Liver (tissue), 9 donors: ENCODE measurements around the gene PARP15. TPM values are rescaled to one million over a fixed set of nuclear protein-coding genes. Genes with fewer than 3 reads are reported as not detected.
A peak's percentile ranks its signal among the peaks of the same experiment; 100 is the strongest.

ENCODE experiments used
- DNase-seq: peaks from one replicate; pipeline ENCODE4 v3.0.0-alpha.2; 2017; ENCODE audit warnings: low spot score
- H3K27ac ChIP-seq, 2 donors: one replicate each; pipeline ENCODE4 v1.7.0; 2013; ENCODE audit warnings: inconsistent platforms in 2 of 2, low read length in 2 of 2, control low read depth in 1 of 2, low read depth in 1 of 2, mild to moderate bottlenecking in 1 of 2
- H3K27me3 ChIP-seq, 4 donors: one replicate each; pipeline versions ENCODE4 v1.6.1 to v1.7.0; 2013; ENCODE audit warnings: low read length in 3 of 4, inconsistent platforms in 1 of 4, mild to moderate bottlenecking in 1 of 4, moderate library complexity in 1 of 4; ENCODE audit not compliant: control insufficient read depth in 4 of 4, insufficient read depth in 4 of 4
- H3K36me3 ChIP-seq, 4 donors: one replicate each; pipeline versions ENCODE4 v1.6.1 to v1.7.0; 2013; ENCODE audit warnings: low read length in 3 of 4, mild to moderate bottlenecking in 3 of 4, low read depth in 1 of 4, moderate library complexity in 1 of 4; ENCODE audit not compliant: control insufficient read depth in 4 of 4, insufficient read depth in 3 of 4
- H3K4me1 ChIP-seq, 4 donors: one replicate each; pipeline versions ENCODE4 v1.6.1 to v1.7.0; 2013; ENCODE audit warnings: low read length in 3 of 4, mild to moderate bottlenecking in 3 of 4, moderate library complexity in 1 of 4; ENCODE audit not compliant: control insufficient read depth in 4 of 4, insufficient read depth in 4 of 4
- H3K4me3 ChIP-seq, 3 donors: one replicate each; pipeline versions ENCODE4 v1.6.1 to v1.7.0; 2013; ENCODE audit warnings: low read length in 3 of 3, control low read depth in 1 of 3, low read depth in 1 of 3, mild to moderate bottlenecking in 1 of 3
- H3K9ac ChIP-seq, 2 donors: one replicate each; pipeline ENCODE4 v1.7.0; 2013; ENCODE audit warnings: low read length in 2 of 2, mild to moderate bottlenecking in 2 of 2, moderate library complexity in 2 of 2, control low read depth in 1 of 2, low read depth in 1 of 2
- H3K9me3 ChIP-seq, 4 donors: one replicate each; pipeline versions ENCODE4 v1.6.1 to v1.7.0; 2013; ENCODE audit warnings: low read length in 3 of 4; ENCODE audit not compliant: control insufficient read depth in 4 of 4
- CTCF ChIP-seq: fragments of 150-350 bp; IDR thresholded peaks from 2 replicates; pipeline ENCODE4 v1.5.1; 2017; ENCODE audit warnings: improper control_type of control experiment, low read depth, low read length; ENCODE audit not compliant: missing input control
- EGR1 ChIP-seq, 2 donors: IDR thresholded peaks; 2 replicates each; pipeline ENCODE4 v1.6.1; 2016 to 2018; ENCODE audit warnings: antibody characterized with exemption in 2 of 2, low read depth in 2 of 2
- FOXA1 ChIP-seq: IDR thresholded peaks from 2 replicates; pipeline ENCODE4 v1.6.1; 2016; ENCODE audit warnings: antibody characterized with exemption
- FOXA2 ChIP-seq: IDR thresholded peaks from 2 replicates; pipeline ENCODE4 v1.6.1; 2016; ENCODE audit warnings: antibody characterized with exemption
- GABPA ChIP-seq, 2 donors: IDR thresholded peaks in 1 of 2; conservative IDR thresholded peaks in 1 of 2; 2 replicates each; pipeline ENCODE4 v1.6.1; 2016; ENCODE audit warnings: antibody characterized with exemption in 2 of 2, mild to moderate bottlenecking in 1 of 2, moderate library complexity in 1 of 2
- HNF4A ChIP-seq, 2 donors: conservative IDR thresholded peaks; 2 replicates each; pipeline ENCODE4 v1.6.1; 2016; ENCODE audit warnings: antibody characterized with exemption in 2 of 2, mild to moderate bottlenecking in 2 of 2
- HNF4G ChIP-seq: IDR thresholded peaks from 2 replicates; pipeline ENCODE4 v1.6.1; 2016; ENCODE audit warnings: antibody characterized with exemption
- JUND ChIP-seq, 2 donors: IDR thresholded peaks; 2 replicates each; pipeline ENCODE4 v1.6.1; 2016; ENCODE audit warnings: antibody characterized with exemption in 2 of 2
- NR2F2 ChIP-seq: IDR thresholded peaks from 2 replicates; pipeline ENCODE4 v1.6.1; 2016; ENCODE audit warnings: antibody characterized with exemption
- RAD21 ChIP-seq, 2 donors: IDR thresholded peaks; 2 replicates each; pipeline ENCODE4 v1.6.1; 2016; ENCODE audit warnings: antibody characterized with exemption in 2 of 2, mild to moderate bottlenecking in 2 of 2
- REST ChIP-seq: IDR thresholded peaks from 2 replicates; pipeline ENCODE4 v1.6.1; 2016; ENCODE audit warnings: antibody characterized with exemption, mild to moderate bottlenecking
- RXRA ChIP-seq, 2 donors: IDR thresholded peaks; 2 replicates each; pipeline ENCODE4 v1.6.1; 2017 to 2018; ENCODE audit warnings: antibody characterized with exemption in 2 of 2, mild to moderate bottlenecking in 1 of 2
- SP1 ChIP-seq: IDR thresholded peaks from 2 replicates; pipeline ENCODE4 v1.6.1; 2018; ENCODE audit warnings: antibody characterized with exemption, mild to moderate bottlenecking
- TAF1 ChIP-seq: conservative IDR thresholded peaks from 2 replicates; pipeline ENCODE4 v1.6.1; 2016; ENCODE audit warnings: antibody characterized with exemption, mild to moderate bottlenecking
- YY1 ChIP-seq: IDR thresholded peaks from 2 replicates; pipeline ENCODE4 v1.6.1; 2016; ENCODE audit warnings: antibody characterized with exemption, mild to moderate bottlenecking
- WGBS: extraction: QIAGEN DNeasy Blood & Tissue Kit; methylation state at CpG from one replicate; pipeline ENCODE4 v1.1.7; 2013; 5-methylcytosine and 5-hydroxymethylcytosine counted together
- polyA plus RNA-seq, 2 donors: library from polyadenylated mRNA; stranded (reverse) in 1 of 2; unstranded in 1 of 2; fragments of 200-250 nt in 1 of 2; fragments of >200 nt in 1 of 2; fragmentation: Nextera tagmentation in 1 of 2; extraction: Ambion mirVana in 1 of 2; gene quantifications; one replicate each; pipeline versions ENCODE4 v1.2.1 to v1.2.3, GENCODE V29; 2013 to 2015
- total RNA-seq, 2 donors: library from RNA; depleted of rRNA; stranded (reverse); fragments of >200 nt; gene quantifications; one replicate each; pipeline ENCODE4 v1.2.3, GENCODE V29; 2014
- TF ChIP-seq, protein P1 (sequence below): IDR thresholded peaks from 2 replicates; pipeline ENCODE4 v1.6.1; 2016; ENCODE audit warnings: antibody characterized with exemption
- TF ChIP-seq, protein P2 (sequence below): IDR thresholded peaks from 2 replicates; pipeline ENCODE4 v1.6.1; 2016; ENCODE audit warnings: antibody characterized with exemption
- TF ChIP-seq, protein P3 (sequence below): IDR thresholded peaks from 2 replicates; pipeline ENCODE4 v1.6.1; 2016; ENCODE audit warnings: antibody characterized with exemption
- donor health status: healthy.
- donor health status: healthy.
- donor health status: healthy.
- donor health status: healthy.
- donor health status: healthy.

PARP15 gene
- total and polyA plus RNA-seq, 4 donors: 0.28 to 3.3 (median 2.5) TPM

DNA sequence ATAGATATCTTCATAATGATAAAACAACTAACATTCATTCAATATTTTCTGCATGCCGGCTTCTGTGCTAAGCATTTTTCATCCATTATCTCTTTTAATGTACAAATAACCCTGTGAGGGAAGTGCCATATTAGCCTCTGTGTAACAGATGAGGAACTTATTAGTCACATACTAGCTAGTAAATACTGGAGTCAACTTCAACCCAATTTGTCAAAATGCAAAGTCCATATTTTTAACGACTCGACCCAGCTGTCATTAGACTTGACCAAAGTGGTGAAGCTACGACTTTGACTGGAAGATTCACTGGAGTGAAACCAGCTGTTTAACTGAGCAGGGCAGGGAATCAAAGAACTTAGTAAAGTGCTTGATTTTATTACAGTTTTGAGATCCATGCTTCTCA lies 41.6 kb downstream of the PARP15 start:
- WGBS: 38% methylated on average over 4 of the region's 4 CpGs
- TF ChIP-seq, protein P1, sequence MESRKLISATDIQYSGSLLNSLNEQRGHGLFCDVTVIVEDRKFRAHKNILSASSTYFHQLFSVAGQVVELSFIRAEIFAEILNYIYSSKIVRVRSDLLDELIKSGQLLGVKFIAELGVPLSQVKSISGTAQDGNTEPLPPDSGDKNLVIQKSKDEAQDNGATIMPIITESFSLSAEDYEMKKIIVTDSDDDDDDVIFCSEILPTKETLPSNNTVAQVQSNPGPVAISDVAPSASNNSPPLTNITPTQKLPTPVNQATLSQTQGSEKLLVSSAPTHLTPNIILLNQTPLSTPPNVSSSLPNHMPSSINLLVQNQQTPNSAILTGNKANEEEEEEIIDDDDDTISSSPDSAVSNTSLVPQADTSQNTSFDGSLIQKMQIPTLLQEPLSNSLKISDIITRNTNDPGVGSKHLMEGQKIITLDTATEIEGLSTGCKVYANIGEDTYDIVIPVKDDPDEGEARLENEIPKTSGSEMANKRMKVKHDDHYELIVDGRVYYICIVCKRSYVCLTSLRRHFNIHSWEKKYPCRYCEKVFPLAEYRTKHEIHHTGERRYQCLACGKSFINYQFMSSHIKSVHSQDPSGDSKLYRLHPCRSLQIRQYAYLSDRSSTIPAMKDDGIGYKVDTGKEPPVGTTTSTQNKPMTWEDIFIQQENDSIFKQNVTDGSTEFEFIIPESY: no peak
- TF ChIP-seq JUND (IDR thresholded peaks at IDR 0.05) (peak in 1 of 2 donors; percentile 45), RXRA (IDR thresholded peaks at IDR 0.05) (peak in 1 of 2 donors; percentile 14), FOXA2 (no peak), SP1 (peak; percentile 24), HNF4A (conservative IDR thresholded peaks at IDR 0.05) (peak; percentile 30 to 43), TAF1 (no peak), YY1 (no peak)
- TF ChIP-seq, protein P2, sequence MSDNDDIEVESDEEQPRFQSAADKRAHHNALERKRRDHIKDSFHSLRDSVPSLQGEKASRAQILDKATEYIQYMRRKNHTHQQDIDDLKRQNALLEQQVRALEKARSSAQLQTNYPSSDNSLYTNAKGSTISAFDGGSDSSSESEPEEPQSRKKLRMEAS: no peak
- Histone ChIP-seq H3K36me3 (no peaks in the 10 kb centered on the region), H3K9ac (no peak overlapping the region), H3K27me3 (no peaks in the 10 kb centered on the region), H3K27ac (no peak overlapping the region), H3K4me3 (no peak overlapping the region), H3K9me3 (no peaks in the 10 kb centered on the region), H3K4me1 (no peaks in the 10 kb centered on the region)
- DNase-seq: no peak

- no peak overlapping the region for H3K27ac ChIP-seq
- no peaks in the 10 kb centered on the region for H3K36me3 ChIP-seq
- DNase-seq: no peak
- no peaks in the 10 kb centered on the region for H3K4me1 ChIP-seq
- no peak for TF ChIP-seq RXRA (IDR thresholded peaks at IDR 0.05)
- TF ChIP-seq, protein P1: no peak
- TF ChIP-seq, protein P2: no peak
- TF ChIP-seq SP1: no peak
- TF ChIP-seq YY1: no peak
- TF ChIP-seq, protein P3, sequence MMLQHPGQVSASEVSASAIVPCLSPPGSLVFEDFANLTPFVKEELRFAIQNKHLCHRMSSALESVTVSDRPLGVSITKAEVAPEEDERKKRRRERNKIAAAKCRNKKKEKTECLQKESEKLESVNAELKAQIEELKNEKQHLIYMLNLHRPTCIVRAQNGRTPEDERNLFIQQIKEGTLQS: no peak
- no peak for TF ChIP-seq HNF4G
- TF ChIP-seq FOXA2: no peak
- no peak for TF ChIP-seq RAD21 (IDR thresholded peaks at IDR 0.05)
- no peak for TF ChIP-seq REST
- TF ChIP-seq HNF4A (conservative IDR thresholded peaks at IDR 0.05): no peak
- TF ChIP-seq GABPA (IDR thresholded peaks at IDR 0.05 in 1 of 2, conservative IDR thresholded peaks at IDR 0.05 in 1 of 2): no peak
- TF ChIP-seq FOXA1: no peak
- TF ChIP-seq CTCF: no peak
- TF ChIP-seq JUND (IDR thresholded peaks at IDR 0.05): no peak
- TF ChIP-seq TAF1: no peak
- TF ChIP-seq EGR1 (IDR thresholded peaks at IDR 0.05; ENCODE audit: low read depth in 2 of 2): no peak
- TF ChIP-seq NR2F2: no peak
- no peaks in the 10 kb centered on the region for H3K9me3 ChIP-seq
- H3K4me3 ChIP-seq: no peak overlapping the region
- 73% methylated on average over 4 of the region's 4 CpGs for WGBS
- H3K9ac ChIP-seq: no peak overlapping the region
- no peaks in the 10 kb centered on the region for H3K27me3 ChIP-seq
Measured at GRCh38 chr3:122620399-122620798, 42.9 kb downstream of the PARP15 start.
